GM18502 (cell line): Measurements from ENCODE around the gene HES6.
A peak's percentile ranks its signal among the peaks of the same experiment; 100 is the strongest.

Experiments used
- ATAC-seq: cut with Tn5 transposase; IDR thresholded peaks from one replicate; pipeline ENCODE4 v1.9.1; 2021; ENCODE audit warnings: mild to moderate bottlenecking; ENCODE audit not compliant: unreplicated experiment, poor library complexity

Gene HES6

DNA sequence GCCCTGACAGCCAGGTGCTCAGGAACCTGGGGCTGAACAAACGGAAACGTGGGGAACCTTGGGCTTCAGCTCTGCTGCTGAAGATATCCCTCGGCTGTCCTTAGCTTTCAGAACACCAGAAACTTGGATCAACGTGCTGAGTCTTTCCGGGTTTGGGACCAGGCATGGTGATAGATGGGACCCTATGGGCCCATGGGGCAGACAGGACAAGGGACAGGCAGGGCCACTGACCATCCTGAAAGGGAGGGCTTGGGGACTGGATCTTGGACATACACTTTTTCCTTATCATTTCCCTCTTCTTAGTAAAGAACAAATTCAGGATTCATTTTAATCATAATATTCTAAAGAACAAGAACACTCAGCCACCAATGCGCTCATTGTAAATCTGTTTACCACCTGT lies 16.3 kb upstream of the HES6 start:
- ATAC-seq = no peak

DNA sequence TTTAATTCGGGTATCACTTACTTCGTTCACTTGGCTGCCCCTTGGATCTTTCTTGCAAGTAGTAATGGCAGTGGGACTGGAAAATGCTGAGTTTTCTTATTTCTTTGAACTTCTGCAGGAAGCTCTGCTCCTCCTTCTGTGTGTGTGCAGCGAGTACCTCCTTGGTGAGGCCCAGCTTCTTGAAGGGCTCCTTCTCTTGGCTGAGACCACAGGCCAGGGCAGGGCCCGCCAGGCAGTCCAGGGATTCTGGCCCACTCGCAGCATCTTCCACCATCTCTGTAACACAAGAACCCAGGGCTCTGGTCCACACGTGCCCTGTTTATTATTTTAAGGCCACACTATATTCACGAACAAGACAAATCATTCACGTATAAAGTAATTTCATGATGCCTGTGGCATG lies 15.8 kb upstream of the HES6 start:
- no peak for ATAC-seq

DNA sequence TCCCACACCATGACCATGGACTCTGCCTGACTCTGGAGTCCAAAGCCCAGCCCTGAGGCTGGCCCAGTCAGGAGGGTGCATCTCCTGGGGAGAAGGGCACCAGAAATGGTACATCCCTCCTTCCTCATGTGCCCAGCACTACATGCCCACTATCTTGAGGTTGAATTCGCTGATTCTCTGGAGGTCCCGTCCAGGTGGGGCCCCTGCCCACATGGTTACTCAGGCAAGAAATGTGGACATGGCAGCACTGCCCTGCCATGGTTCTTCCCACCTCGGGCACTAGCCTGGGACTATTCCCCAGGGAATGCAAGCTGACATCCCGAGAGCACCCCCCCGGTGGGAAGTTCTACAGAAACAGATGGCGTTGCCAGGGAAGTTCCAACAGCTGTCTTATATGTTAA lies 15.3 kb upstream of the HES6 start:
- ATAC-seq = no peak

DNA sequence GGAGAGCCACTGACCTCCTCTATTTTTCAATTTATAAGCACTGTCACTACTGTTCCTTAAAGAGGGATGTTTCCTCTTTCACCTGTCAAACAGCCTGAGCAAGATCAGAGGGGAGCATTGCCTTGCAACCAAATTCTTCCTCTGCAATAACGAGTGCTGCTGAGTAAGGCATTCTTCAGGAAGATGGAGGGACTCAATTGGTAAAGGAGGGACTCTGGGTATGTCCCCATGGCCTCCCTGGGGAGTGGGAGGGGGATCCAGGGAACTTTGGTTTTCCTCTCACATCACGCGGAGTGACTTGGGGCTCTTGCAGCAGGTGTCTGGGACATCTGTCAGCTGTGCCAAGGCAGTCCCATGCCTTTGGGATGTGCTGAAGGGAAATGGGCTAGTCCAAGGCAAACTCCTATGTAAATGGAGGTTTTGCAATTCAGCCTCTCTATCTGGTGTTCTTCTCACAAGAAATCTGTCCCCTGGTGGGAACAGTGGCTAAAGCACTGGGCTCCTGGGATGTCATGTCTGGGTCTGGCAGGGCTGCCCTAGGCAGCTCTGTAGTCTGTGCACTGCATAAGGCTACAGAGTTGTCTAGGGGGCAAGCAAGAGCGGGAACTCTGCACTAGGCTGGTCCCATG lies 14.4 kb upstream of the HES6 start:
- no peak for ATAC-seq

DNA sequence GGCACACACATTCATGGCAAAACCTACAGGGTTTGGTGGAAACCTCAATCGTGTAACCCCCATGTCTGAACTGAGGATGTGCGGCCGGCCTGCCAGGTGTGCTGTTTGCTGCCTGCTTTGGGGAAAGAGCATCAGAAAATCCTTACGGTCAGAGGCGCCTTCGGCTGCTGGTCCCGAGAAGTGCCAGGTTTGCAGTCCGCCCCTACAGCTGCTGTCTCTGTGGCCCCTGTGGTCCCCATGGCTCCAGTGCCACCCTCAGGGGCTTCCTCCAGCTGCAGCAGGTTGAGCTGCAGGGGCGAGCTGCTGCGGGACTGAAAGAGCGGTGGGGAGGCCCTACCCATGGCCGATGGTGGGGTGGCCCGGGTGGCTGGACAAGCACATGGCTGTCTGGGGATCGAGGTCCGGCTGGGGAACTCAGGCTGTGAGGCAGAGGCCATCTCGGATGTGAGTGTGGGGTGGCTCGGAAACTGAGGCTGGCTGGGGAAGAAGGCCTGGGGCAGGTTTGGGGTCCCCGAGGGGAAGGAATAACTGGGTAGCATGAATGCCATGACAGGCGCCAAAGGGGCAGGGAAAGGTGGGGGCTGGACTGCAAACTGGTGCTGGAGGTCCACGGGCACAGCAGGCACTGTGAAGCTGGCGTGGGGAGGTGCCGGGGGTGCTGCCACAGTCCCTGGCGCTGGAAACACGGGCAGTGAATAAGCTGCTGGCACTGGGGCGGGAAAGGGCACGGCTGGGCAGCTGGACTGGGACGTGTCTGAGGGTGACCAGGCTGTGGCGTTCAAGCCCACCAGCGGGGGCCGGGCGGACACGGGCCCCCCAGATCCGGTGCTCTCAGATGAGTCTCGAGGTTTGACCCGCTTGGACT lies 13.2 kb upstream of the HES6 start:
- no peak for ATAC-seq

DNA sequence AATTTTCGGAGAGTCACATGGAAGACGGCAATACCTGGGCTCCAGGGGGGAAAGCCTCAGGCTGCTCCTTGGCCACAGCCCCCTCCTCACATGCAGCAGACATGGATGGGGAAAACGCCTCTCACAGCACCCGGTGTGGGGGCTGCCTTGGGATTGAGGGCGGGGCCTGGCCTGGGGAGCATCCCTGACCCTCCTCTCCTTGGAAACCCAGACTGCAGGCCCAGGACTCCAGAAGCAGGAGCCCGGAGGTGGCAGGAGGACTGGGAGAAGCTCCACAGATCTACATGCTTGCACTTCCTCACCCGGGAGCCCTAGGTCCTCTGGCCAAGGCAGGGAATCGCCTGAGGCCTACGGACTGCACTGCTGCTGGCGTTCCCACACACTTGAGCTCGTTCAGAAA lies 12.1 kb upstream of the HES6 start:
- no peak for ATAC-seq

DNA sequence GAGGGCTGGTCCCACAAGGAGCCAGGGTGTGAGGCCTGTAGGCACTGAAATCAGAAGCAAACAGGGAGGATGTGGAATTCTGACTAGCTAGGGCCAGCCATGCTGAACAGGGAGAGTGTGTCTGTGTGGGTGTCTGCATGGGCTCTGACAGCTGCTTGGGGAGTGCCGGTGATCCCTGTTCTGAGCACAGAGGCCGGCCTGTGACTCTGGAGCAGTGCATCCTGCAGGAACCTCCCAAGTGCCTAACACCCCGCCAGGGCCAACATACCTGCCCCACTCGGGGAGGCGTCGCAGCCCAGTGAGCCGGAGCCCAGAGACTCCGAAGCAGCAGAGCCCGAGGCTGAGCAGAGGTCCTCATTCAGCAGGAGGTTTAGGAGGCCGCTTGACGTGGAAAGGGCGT lies 11.5 kb upstream of the HES6 start:
- no peak for ATAC-seq

DNA sequence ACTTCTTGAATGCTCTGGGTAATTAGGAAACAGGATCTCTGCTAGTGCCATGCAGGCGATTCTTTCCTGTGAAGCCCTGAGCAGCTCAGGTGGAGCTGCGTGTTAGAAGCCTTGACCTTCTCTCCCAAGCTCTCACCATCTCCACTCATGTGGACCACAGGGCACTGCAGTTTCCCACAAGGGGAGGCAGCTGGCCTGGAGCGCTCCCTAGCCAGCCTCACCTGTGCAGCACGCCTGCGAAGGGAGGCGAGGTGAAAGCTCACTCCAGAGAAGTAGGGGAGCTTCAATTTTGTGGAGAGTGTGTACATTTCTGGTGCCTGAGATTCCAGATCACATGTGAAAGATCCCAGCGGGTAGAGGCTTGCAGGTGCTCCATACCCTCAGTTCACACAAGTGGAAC lies 11.1 kb upstream of the HES6 start:
- ATAC-seq = no peak

DNA sequence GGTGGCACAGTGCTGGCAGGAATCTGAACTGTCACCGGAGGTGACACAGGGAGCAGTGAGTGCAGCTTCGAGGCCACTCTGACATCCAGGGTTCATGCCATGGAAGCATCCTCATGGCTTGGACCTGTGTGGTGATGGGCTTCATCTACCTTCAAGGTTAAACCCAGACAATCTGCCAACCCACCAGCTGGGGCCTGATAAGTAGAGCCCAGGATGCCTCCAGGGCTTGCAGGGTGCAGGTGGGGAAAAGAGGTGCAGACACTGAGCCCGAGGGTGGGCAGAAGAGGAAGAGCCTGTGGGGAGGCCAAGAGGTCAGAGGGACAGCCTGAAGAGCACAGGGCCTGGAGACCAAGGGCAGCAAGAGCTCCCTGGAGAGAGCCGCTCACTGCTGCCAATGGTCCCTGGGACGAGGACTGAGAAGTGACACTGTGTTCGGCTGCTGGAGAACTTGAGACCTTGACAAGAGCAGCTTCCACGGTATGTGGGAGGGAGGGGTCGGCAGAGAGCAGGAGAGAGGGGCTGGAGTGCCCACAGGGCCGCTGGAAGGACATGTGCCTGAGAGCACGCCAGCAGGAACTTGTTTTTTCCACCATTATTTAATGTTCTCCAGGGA lies 8.1 kb upstream of the HES6 start:
- no peak for ATAC-seq

DNA sequence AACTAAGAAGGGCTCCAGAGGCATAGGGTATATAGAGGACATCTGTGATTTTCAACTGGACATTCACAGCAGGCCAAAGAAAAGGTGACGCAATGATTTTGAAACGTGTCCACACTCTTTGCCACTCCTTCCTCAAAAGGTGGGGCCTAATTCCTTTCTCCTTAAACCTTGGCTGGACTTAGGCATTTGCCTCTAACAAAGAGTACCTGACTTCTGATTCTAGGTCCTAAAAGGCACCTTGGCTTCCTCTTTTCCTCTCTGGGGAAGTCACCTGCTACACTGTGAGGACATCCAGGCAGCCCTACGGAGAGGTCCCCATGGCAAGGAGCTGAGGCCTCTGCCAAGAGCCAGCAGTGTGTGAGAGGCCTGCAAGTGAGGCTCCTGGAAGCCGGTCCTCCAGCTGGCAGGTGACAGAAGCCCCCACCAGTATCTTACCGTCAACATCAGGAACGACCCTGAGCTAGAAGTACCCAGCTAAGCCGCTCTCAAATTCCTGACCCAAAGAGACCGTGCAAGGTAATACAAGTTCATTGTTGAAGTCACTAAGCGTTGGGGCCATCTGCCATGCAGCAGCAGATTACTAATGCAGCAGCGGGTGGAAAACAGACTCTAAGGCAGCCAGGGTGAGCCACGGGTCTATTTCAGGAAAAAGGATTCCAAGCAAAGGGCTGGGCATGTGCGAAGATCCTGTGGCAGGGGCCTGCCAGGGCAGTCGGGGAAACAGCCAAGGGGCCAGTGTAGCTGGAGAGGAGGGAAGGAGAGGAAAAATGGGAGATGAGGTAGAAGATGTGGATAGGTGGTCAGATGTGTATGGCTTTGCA lies 7.4 kb upstream of the HES6 start:
- no peak for ATAC-seq

DNA sequence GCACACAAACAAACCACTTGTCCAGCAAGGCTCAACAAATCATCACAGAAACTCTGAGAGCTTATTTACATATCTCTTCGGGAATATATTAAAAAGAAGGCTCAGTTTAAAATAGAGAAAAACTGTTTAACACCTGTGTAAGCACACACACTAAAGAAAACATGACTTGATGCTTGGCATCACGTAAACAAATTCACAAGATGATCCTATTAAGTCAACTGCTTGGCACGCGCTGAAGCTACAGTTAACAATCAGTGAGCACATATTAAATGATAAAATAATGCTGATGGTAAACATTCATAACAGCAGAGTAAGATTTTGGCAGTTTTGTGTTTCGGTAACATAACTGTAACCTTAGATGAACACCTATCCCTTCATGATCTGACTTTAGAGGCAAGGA lies 4.3 kb upstream of the HES6 start:
- no peak for ATAC-seq

DNA sequence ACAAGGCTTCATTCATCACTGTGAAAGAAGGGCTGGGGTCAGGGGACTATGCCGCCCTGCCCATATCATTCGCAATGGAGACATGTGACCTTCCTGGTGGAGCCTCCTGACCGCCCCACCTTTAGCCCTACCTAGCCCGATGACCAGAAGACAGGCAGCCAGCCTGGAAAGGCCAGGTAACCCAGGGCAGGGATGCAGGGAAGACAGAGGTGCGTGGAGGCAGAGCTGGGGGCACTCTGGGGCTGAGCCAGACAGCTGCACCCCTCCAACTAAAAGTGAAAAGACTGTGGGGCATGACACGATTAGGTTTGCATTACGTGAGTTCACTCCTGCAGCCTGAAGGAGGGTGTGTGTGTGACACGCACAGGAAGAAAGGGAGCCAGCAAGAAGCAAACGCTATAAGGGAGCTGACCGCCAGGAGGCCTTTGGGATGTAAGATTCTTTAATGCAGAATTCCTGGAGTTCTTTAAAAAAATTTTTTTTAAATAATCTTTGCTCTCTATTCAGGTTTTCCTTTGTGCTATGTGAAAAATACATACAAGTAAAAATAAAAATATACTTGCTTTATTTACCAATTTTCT lies 3.7 kb upstream of the HES6 start:
- no peak for ATAC-seq

DNA sequence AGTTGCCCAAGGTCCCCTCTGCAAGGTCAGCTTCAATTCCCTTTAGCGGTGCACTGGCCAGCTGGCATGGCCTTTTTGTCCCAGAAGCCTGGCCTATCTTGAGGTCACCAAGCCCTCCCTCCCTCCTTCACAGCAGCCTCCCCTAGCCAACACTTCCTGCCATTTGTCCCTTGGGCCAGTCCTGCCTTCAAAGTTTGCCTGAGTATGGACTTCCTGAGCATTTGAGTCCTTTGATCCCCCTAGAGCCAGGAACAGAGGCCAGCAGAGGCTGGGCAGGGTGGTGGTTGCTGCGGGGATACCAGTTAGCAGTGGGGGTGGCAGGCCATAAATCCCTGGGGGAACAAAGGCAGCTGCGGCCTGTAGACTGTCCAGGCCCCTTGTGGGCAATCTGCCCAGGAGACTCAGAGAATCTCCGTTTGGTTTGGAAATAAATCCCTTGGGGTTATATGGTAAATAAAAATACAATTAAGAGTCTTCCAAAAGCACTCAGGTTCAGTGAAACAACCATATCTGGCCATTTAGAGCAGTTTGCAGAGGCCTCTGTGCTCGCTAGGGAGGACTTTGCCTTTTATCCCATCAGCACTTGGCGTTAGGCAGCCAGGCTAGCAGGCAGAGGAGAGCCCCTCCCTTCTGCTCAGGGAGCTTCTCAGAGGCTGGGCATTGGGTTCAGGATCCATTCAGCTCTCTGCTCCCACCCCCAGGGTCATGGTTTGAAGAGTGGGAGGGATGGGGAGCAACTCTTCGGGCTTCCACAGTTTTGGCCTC lies 3.1 kb upstream of the HES6 start:
- ATAC-seq = no peak

DNA sequence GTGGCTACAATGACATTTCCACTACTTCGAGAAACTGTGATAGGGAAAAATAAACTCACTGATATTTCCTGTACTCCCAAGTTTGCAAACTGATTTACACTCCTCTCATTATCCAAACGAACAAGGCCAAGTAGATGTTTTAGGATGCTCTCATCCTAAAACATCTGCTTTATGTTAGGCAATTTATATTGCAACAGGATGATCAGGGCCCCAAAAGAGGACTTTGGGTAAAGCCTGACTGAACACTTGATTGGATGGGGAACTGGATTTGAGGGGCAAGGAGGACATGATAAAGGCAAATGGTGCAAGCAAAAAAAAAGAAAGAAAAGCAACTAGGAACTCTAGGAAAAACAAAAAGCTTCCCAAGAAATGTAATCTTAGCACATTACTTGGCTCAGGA lies 2.1 kb upstream of the HES6 start:
- no peak for ATAC-seq

DNA sequence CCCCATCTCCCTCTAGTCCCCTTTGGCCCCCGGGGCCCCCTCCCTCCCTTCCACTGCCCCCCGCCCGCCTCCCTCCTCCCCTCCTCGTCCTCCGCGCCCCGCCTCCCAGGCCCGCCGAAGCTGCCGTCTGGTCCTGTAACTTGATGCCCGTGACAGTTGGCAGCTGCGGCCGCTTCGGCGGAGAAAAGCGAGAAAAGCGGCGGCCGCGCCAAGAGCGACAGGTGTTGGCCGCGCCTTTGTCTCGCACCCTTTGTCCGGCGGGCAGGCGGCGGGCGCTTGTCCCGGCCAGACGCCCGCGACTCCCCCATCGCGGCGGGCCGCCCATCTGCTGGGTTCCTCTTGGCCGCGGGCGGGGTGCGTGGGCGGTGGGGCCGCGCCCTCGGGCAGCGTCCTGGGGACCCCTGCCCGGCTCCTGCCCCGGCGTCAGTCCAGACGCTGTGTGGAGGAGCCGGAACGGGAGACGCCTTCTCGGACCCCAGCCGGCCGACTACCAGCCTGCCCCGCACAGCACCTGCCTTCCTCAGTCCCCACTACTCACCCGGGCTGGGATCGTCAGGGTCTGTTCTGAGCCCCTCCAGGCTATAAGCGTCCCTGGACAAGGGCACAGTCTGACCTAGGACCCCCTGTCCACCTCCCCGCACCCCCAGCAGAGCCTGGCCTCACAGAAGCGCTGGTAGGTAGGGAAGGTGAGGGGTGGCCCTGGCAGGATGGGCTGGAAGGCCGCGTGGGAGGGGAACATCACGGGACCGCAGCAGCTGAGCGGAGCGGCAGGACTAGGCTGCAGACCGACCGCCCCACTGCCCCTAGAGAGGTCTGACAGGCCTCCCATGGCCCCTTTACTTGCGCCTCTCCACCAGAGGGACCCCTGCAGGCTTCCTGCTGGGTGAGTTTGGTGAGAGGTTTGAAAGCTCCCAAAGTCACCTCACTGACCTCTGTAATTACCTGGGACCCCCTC lies 1.2 kb upstream of the HES6 start:
- no peak for ATAC-seq

DNA sequence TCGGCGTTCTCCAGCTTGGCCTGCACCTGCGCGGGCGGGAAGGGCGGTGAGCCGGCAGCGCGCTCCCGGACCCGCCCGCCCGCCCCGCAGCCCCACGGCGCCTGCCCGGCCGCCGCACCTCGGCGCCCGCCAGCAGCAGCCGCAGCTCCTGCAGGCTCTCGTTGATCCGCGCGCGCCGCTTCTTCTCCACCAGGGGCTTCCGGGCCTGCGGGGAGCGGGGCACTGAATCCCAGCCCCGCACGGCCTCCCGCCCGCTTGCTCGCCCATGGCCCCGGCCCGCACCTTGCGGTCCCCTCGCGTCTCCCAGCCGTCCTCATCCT lies 335 bp downstream of the HES6 start:
- ATAC-seq = peak; percentile 31

DNA sequence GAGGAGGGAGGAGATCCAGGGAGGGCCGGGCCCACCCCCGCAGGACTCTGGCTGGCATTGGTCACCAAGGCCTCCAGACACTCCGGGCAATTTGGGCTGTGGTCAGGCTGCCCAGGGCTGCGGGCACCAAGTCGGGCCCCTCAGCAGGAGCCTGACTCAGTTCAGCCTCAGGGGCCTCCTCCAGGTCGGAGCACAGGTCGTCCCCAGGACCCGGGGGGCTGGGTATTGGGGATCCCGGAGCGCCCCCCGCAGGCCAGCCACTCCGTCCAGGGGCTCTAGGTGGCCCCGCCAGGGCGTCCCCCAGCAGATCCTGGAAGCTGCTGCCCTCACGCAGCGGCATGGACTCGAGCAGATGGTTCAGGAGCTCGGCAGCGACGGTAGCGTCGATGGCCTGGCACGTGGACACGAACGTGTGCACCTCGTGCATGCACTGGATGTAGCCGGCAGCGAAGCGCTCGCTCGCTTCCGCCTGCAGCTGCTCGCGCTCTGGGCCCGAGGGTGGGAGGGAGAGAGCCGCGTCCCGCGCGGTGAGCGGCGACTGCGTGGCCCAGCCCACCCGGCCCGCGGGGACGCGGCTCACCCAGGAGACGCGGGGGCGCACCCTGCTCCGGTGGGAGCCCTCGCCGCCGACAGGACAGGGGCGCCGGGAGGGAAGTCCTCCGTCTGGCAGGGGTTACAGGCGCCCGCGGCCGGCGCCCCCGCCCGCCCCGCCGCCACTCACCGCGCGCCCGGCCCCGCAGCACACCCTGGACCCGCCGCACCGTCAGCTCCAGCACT lies 884 bp downstream of the HES6 start:
- peak; percentile 5 for ATAC-seq

DNA sequence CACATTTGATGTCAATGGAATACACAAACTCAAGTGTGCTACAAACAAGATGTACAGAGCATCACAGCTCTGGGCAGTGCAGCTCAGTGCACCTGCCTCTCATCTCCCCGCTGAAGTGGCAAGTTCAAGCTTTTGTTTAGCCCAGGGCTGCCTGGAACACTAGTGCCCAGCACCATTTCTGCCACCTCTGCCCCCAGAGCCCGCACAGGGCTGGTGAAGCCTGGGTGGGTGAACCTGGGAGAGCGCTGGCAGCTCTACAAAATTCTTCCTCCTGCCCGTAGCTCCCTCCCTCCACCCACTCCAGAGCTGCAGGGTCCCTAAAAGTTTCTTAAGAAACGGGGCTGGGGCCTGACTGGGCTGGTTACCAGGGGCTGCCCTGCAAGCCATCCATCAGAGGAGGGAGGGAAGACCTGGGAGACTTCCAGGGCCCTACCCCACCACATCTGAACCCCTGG lies 1.5 kb downstream of the HES6 start:
- no peak for ATAC-seq
